Ovary (tissue), 9 donors: ENCODE measurements around the gene TUBB1. TPM values are rescaled to one million over a fixed set of nuclear protein-coding genes. Genes with fewer than 3 reads are reported as not detected.

Experiments used
- DNase-seq, 5 donors: peaks; one replicate each; pipeline ENCODE4 v3.0.0-alpha.2; 2019 to 2020
- H3K27ac ChIP-seq, 2 donors: fragments of 200-600 bp; one replicate each; pipeline versions ENCODE4 v1.5.1 to v1.8.0; 2019 to 2022
- H3K27me3 ChIP-seq: fragments of 200-600 bp; one replicate; pipeline ENCODE4 v1.8.0; 2022
- H3K36me3 ChIP-seq: fragments of 200-600 bp; sonication (generic); one replicate; pipeline ENCODE4 v1.5.1; 2019
- H3K4me1 ChIP-seq: one replicate; pipeline ENCODE4 v1.8.1; 2013; ENCODE audit warnings: mild to moderate bottlenecking, moderate library complexity; ENCODE audit not compliant: insufficient read depth
- H3K4me3 ChIP-seq: fragments of 200-600 bp; sonication (generic); one replicate; pipeline ENCODE4 v1.5.1; 2017
- H3K9me3 ChIP-seq, 2 donors: fragments of 200-600 bp in 1 of 2; sonication (generic) in 1 of 2; one replicate each; pipeline versions ENCODE4 v1.5.1 to v1.8.1; 2013 to 2019; ENCODE audit warnings: mild to moderate bottlenecking in 1 of 2, moderate library complexity in 1 of 2
- EP300 ChIP-seq: sonication (generic); formaldehyde crosslinking; IDR thresholded peaks from one replicate; pipeline ENCODE4 v1.6.1; 2017; ENCODE audit warnings: antibody characterized with exemption
- POLR2A ChIP-seq: fragments of 450-650 bp; IDR thresholded peaks from one replicate; pipeline ENCODE4 v1.6.1; 2017; ENCODE audit warnings: antibody characterized with exemption, mild to moderate bottlenecking, moderate library complexity
- WGBS, 3 donors: extraction: QIAGEN DNeasy Blood & Tissue Kit in 1 of 3; methylation state at CpG; one replicate each; pipeline versions ENCODE4 v1.1.5 to v1.1.7; 2013 to 2017; 5-methylcytosine and 5-hydroxymethylcytosine counted together
- intact Hi-C, 4 donors: fragments of 100-400 bp; cut with DNase I; formaldehyde crosslinking; loops; one replicate each; pipeline versions ENCODE4 v1.11.0 to v1.15.1; 2022 to 2023
- polyA plus RNA-seq, 2 donors: library from polyadenylated mRNA; stranded (reverse); fragments of 200-250 nt in 1 of 2; fragments of 350-450 nt in 1 of 2; fragmentation: Illumina TruSeq in 1 of 2; extraction: RNeasy Lipid Tissue Mini Kit (QIAGEN cat#74804) in 1 of 2; gene quantifications; one replicate each; pipeline ENCODE4 v1.2.3, GENCODE V29; 2013 to 2014
- total RNA-seq, 7 donors: library from RNA; depleted of rRNA in 2 of 7; stranded (reverse); fragments of >200 nt in 2 of 7; fragmentation: NEBNext Ultra II Directional in 3 of 7; extraction: Animal tissue kit (Norgen Biotek cat#: 25700) in 3 of 7; gene quantifications; one replicate each; pipeline versions ENCODE4 v1.1.0 to v1.2.4, GENCODE V29; 2016 to 2023
- TF ChIP-seq, protein P1 (sequence below), 3 donors: fragments of 450-650 bp in 2 of 3; fragments of 200-600 bp in 1 of 3; IDR thresholded peaks; one replicate each; pipeline versions ENCODE4 v1.5.1 to v1.8.0; 2016 to 2022; ENCODE audit warnings: antibody characterized with exemption in 3 of 3, mild to moderate bottlenecking in 1 of 3
- donor health status: DM: no; HTN: no; CAD: no; lungs with moderate emphysema.
- donor health status: DM: no; HTN: no; CAD: no.
- donor health status: Bipolar disorder and iron deficiency.
- donor health status: DM: yes; HTN: yes; CAD: no.
- donor health status: DM: no; HTN: no; CAD: no.
- donor health status: DM: yes; HTN: yes; CAD: no.

TUBB1 gene
- total and polyA plus RNA-seq, 9 donors = 0.02 to 0.17 (median 0.12) TPM; not detected in 2

DNA sequence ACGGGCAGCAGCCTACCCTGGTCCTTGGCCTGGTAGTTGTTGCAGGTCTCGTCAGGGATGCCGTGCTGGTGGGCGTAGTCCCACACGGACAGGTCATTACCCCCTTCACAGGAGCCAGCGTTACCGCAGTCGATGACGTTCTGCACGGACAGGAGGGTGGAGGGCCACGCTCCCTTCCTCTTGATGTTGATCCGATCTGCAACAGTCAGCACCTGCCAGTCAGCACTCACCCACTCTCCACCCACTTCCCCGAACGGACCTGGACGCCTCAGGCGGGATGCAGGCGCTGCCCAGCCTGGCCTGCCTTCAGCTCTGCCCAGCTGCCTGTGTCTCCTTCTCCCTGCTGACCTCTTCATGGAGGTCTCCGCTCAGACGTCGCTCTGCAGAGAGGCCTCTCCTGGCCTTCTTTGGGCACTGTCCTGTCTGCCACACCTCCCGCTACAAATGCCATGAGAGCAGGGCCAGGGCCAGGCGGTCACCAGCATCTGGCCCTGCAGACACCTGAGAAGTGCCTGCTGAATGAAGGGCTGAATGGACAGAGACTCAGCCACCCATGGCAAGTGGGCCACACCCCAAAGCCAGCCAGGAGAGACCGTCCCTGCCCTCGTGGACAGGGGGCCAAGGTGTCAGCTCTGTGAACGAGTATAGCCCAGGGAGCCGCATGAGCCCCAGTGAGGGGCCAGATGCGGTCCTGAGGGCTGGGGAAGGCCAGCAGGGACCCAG, 17.6 kb upstream of the TUBB1 start:
- 89 to 91% (median 90%) methylated on average over 27 of the region's 27 CpGs for WGBS, 3 donors
- Histone ChIP-seq H3K9me3 (no peaks in the 10 kb centered on the region), H3K4me3 (no peak overlapping the region), H3K27ac (no peak overlapping the region), H3K4me1 (peaks cover 10% of the 10 kb centered on the region), H3K27me3 (no peaks in the 10 kb centered on the region), H3K36me3 (no peaks in the 10 kb centered on the region)
- DNase-seq = no peak
- TF ChIP-seq EP300 = no peak
- TF ChIP-seq, protein P1, sequence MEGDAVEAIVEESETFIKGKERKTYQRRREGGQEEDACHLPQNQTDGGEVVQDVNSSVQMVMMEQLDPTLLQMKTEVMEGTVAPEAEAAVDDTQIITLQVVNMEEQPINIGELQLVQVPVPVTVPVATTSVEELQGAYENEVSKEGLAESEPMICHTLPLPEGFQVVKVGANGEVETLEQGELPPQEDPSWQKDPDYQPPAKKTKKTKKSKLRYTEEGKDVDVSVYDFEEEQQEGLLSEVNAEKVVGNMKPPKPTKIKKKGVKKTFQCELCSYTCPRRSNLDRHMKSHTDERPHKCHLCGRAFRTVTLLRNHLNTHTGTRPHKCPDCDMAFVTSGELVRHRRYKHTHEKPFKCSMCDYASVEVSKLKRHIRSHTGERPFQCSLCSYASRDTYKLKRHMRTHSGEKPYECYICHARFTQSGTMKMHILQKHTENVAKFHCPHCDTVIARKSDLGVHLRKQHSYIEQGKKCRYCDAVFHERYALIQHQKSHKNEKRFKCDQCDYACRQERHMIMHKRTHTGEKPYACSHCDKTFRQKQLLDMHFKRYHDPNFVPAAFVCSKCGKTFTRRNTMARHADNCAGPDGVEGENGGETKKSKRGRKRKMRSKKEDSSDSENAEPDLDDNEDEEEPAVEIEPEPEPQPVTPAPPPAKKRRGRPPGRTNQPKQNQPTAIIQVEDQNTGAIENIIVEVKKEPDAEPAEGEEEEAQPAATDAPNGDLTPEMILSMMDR (IDR thresholded peaks at IDR 0.05) = no peak
- TF ChIP-seq POLR2A = no peak
- intact Hi-C loops = loop anchor here in 1 of 4 donors (10.0 kb wide), 1 partner anchor 107 kb away; no protein-coding TSS in a partner anchor

DNA sequence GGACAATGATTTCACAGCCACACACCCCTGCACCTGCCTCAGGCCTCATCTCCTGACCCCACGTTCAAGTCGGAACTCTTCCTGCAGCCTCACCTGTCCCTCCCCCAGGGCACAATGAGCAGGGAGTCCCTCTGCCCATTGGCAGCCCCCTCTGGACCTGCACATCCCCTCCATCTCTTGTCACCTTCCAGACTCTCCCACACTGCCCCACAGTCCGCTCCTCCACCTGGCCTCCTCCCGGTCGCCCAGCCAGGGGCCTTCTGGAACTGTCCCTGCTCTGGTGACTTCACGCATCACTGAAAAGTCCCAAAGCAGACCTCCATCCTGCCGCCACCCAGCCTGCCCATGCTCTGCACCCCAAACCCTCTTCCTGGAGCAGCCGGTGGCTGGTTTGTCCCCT, 16.8 kb upstream of the TUBB1 start:
- intact Hi-C loops = loop anchor here in 1 of 4 donors (10.0 kb wide), 1 partner anchor 108 kb away; no protein-coding TSS in a partner anchor
- no peak for DNase-seq
- 80 to 92% (median 88%) methylated on average over 7 to 8 of the region's 8 CpGs for WGBS, 3 donors
- Histone ChIP-seq H3K27me3 (no peaks in the 10 kb centered on the region), H3K4me3 (no peak overlapping the region), H3K9me3 (no peaks in the 10 kb centered on the region), H3K4me1 (peaks cover 10% of the 10 kb centered on the region), H3K36me3 (no peaks in the 10 kb centered on the region), H3K27ac (no peak overlapping the region)
- no peak for TF ChIP-seq POLR2A
- no peak for TF ChIP-seq EP300
- TF ChIP-seq, protein P1 (IDR thresholded peaks at IDR 0.05) = no peak

DNA sequence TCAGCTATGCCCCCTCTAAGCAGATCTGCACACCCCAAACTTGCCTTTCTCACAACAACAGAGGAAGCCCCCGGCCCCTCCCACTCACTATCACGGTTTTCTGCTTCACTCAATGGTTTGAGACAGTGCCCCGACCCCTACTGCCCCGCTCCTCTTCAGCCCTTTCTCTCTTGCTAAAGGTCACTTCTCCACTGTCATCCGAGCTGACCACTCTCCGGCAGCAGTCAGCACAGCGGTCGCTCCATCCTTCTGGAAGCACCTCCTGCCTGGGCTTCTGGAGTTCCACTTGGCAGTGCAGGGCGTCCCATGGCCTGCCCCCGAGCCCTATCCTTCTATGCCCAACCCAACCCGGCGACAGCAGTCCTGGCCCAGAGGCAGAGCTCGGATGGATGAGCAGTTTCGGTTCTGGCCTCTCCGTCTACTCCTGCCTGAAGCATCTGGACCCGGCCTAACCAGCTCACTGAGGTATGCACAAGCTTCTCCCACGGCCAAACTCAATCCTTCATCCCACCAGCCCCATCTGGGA, 16.3 kb upstream of the TUBB1 start:
- Histone ChIP-seq H3K36me3 (no peaks in the 10 kb centered on the region), H3K27ac (no peak overlapping the region), H3K4me1 (peaks cover 10% of the 10 kb centered on the region), H3K27me3 (no peaks in the 10 kb centered on the region), H3K4me3 (no peak overlapping the region), H3K9me3 (no peaks in the 10 kb centered on the region)
- intact Hi-C loops = loop anchor here in 1 of 4 donors (10.0 kb wide), 1 partner anchor 108 kb away; no protein-coding TSS in a partner anchor
- 84 to 86% (median 85%) methylated on average over 17 of the region's 17 CpGs for WGBS, 3 donors
- no peak for DNase-seq
- TF ChIP-seq POLR2A = no peak
- TF ChIP-seq EP300 = no peak
- TF ChIP-seq, protein P1 (IDR thresholded peaks at IDR 0.05) = no peak

DNA sequence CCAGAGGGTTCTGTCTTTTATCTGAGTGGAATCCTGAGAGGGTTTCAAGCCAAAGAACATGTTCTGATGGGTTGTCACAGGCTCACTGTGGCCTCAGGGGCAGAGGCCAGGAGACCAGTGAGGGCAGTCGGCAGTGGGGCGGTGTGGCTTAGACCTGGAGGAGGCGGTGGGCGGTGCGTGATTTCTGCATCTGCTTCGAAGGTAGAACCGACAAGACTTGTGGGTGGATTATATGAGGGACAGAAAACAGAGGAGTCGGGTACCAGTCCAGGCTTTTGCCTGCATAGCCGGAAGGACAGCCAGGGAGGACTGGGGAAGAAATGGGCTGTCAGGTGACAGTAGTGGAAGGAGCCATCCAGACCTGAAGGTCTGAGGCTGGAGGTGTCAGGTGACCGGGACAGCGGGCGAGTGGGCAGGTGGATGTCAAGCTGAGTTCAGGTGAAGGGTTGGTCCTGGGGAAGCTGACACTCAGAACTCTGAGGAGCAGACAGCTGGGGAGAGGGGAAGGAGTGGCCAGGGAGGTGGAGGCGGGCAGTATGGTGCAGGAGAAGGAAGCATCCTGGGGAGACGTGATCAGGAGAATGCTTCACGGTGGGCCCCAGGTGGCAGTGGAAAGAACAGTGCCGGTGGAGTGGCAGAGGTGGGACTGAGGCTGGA, 15.3 kb upstream of the TUBB1 start:
- 84 to 85% (median 84%) methylated on average over 16 of the region's 16 CpGs for WGBS, 3 donors
- no peak overlapping the region for H3K4me3 ChIP-seq
- no peak for DNase-seq
- TF ChIP-seq POLR2A (no peak), EP300 (no peak)
- TF ChIP-seq, protein P1 (IDR thresholded peaks at IDR 0.05) = no peak
- no peaks in the 10 kb centered on the region for H3K9me3 ChIP-seq
- H3K4me1 ChIP-seq = peaks cover 10% of the 10 kb centered on the region
- H3K36me3 ChIP-seq = no peaks in the 10 kb centered on the region
- H3K27ac ChIP-seq = no peak overlapping the region
- no peaks in the 10 kb centered on the region for H3K27me3 ChIP-seq
- intact Hi-C loops = loop anchor here in 1 of 4 donors (10.0 kb wide), 1 partner anchor 109 kb away; no protein-coding TSS in a partner anchor
